SU-DHL-6 (cell line): Measurements from ENCODE around the gene ZBTB7B.

Source experiments
- H2AFZ ChIP-seq: fragments of 200-600 bp; sonication (generic); 2 replicates; pipeline ENCODE4 v1.6.1; 2014; ENCODE audit warnings: low read depth, mild to moderate bottlenecking, moderate library complexity, mixed read lengths, antibody characterized with exemption, low read length; ENCODE audit not compliant: severe bottlenecking
- H3F3A ChIP-seq: fragments of 200-600 bp; shearing (Covaris generic); 2 replicates; pipeline ENCODE4 v1.6.0; 2016; ENCODE audit warnings: antibody characterized with exemption, mild to moderate bottlenecking; ENCODE audit not compliant: insufficient read depth
- H3K27ac ChIP-seq: fragments of 200-600 bp; sonication (generic); 2 replicates; pipeline ENCODE4 v1.5.1; 2016; ENCODE audit warnings: low read depth, mild to moderate bottlenecking, low read length, moderate library complexity, mixed read lengths
- H3K27me3 ChIP-seq: fragments of 200-600 bp; sonication (generic), shearing (Covaris generic); 2 replicates; pipeline ENCODE4 v1.6.0; 2014; ENCODE audit warnings: mild to moderate bottlenecking, low read length
- H3K36me3 ChIP-seq: fragments of 200-600 bp; sonication (generic); 2 replicates; pipeline ENCODE4 v1.6.1; 2014; ENCODE audit warnings: mild to moderate bottlenecking, low read length, mixed read lengths
- H3K4me2 ChIP-seq: fragments of 300-600, 200-600 bp; shearing (Covaris generic), sonication (generic); 2 replicates; pipeline ENCODE4 v1.6.0; 2014; ENCODE audit warnings: low read length, low read depth, mild to moderate bottlenecking; ENCODE audit not compliant: poor library complexity, severe bottlenecking
- H3K4me3 ChIP-seq: fragments of 200-600 bp; sonication (generic); 2 replicates; pipeline ENCODE4 v1.5.1; 2014; ENCODE audit warnings: antibody characterized with exemption, low read length, mild to moderate bottlenecking, mixed read lengths; ENCODE audit not compliant: insufficient read depth, poor library complexity, severe bottlenecking
- H3K79me2 ChIP-seq: fragments of 200-600 bp; sonication (generic); 2 replicates; pipeline ENCODE4 v1.6.1; 2014; ENCODE audit warnings: mild to moderate bottlenecking, low read length, moderate library complexity; ENCODE audit not compliant: insufficient read depth
- H3K9ac ChIP-seq: fragments of 200-600 bp; sonication (generic); 2 replicates; pipeline ENCODE4 v1.7.0; 2014; ENCODE audit warnings: mild to moderate bottlenecking, low read length
- H3K9me2 ChIP-seq: fragments of 200-600 bp; sonication (generic); replicated peaks from 2 replicates; pipeline ENCODE4 v1.6.1; 2014; ENCODE audit warnings: low read length; ENCODE audit not compliant: insufficient read depth
- H3K9me3 ChIP-seq: fragments of 200-600 bp; sonication (generic); 2 replicates; pipeline ENCODE4 v1.6.1; 2014; ENCODE audit warnings: low read length, mixed read lengths; ENCODE audit not compliant: insufficient read depth
- H4K20me1 ChIP-seq: fragments of 200-600 bp; sonication (generic); 2 replicates; pipeline ENCODE4 v1.6.1; 2014; ENCODE audit warnings: low read depth, mild to moderate bottlenecking, antibody characterized with exemption, low read length, moderate library complexity, mixed read lengths
- EZH2phosphoT487 ChIP-seq: fragments of 200-600 bp; sonication (generic), shearing (Covaris generic); conservative IDR thresholded peaks from 2 replicates; pipeline ENCODE4 v1.6.1; 2018; ENCODE audit warnings: mild to moderate bottlenecking, antibody characterized with exemption, low read length, moderate library complexity, mixed read lengths
- TF ChIP-seq, protein P1 (sequence below): fragments of 200-600 bp; sonication (generic); IDR thresholded peaks from one replicate; pipeline ENCODE4 v1.5.1; 2017; ENCODE audit warnings: antibody characterized with exemption, mild to moderate bottlenecking, low read length, moderate library complexity; ENCODE audit not compliant: insufficient read depth, poor library complexity, severe bottlenecking

The ZBTB7B gene

GRCh38 chr1:154988058-154988954 lies 14.3 kb upstream of the ZBTB7B start:
- Histone ChIP-seq H4K20me1 (no peaks in the 10 kb centered on the region; the same call in 1 of the 2 replicates), H3K4me2 (no peak overlapping the region), H3K27me3 (no peaks in the 10 kb centered on the region), H2AFZ (no peak overlapping the region), H3F3A (peaks cover 5% of the 10 kb centered on the region; the same call in 1 of the 2 replicates), H3K4me3 (no peak overlapping the region), H3K27ac (no peak overlapping the region), H3K79me2 (peaks cover 20% of the 10 kb centered on the region), H3K9me3 (no peaks in the 10 kb centered on the region), H3K36me3 (no peaks in the 10 kb centered on the region), H3K9ac (no peak overlapping the region), H3K9me2 (no peaks in the 10 kb centered on the region)
- TF ChIP-seq EZH2phosphoT487: no peak
- TF ChIP-seq, protein P1, sequence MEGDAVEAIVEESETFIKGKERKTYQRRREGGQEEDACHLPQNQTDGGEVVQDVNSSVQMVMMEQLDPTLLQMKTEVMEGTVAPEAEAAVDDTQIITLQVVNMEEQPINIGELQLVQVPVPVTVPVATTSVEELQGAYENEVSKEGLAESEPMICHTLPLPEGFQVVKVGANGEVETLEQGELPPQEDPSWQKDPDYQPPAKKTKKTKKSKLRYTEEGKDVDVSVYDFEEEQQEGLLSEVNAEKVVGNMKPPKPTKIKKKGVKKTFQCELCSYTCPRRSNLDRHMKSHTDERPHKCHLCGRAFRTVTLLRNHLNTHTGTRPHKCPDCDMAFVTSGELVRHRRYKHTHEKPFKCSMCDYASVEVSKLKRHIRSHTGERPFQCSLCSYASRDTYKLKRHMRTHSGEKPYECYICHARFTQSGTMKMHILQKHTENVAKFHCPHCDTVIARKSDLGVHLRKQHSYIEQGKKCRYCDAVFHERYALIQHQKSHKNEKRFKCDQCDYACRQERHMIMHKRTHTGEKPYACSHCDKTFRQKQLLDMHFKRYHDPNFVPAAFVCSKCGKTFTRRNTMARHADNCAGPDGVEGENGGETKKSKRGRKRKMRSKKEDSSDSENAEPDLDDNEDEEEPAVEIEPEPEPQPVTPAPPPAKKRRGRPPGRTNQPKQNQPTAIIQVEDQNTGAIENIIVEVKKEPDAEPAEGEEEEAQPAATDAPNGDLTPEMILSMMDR: no peak

DNA sequence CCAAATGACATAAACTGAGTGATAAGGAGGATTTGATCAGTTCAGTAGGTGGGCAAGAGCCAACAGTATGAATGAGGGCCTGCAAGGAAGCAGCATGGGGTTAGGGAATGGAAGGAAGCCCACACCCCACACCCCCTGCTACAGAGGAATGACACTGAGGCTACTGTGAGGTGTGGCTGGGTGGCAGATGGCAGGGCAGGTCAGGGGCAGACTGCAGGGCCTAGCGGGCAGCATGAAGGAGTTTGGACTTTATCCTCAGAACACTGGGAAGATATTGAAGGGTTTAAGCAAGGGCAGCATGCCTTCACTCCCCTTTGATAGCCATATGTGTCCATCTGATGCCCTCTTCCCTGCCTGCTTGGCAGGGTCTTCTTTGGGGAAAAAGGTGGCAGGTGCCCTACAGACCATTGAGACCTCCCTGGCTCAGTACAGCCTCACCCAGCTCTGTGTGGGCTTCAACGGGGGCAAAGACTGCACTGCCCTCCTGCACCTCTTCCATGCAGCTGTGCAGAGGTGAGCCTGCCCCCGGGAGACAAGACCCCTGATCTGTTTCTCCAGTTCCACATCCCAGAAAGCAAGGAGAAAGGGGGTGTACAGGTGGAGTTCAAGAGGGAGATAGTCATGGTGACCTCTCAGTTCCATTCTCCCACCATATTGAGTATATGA lies 13.3 kb upstream of the ZBTB7B start:
- no peaks in the 10 kb centered on the region for H3K36me3 ChIP-seq
- H4K20me1 ChIP-seq: no peaks in the 10 kb centered on the region; the same call in 1 of the 2 replicates

DNA sequence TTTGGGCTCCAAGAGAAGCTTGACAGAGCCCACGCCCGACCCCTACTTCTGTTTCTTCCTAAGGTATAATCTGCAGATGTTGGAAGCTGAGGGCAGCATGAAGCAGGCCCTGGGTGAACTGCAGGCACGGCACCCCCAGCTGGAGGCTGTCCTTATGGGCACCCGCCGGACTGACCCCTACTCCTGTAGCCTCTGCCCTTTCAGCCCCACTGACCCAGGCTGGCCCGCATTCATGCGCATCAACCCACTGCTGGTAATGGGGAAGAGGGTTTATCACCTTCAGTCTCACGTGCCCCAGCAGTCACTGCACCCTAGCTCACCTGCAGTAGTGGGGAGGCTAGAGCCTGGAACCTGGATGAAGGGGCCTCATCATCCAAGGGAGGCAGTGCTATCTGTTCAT lies 12.3 kb upstream of the ZBTB7B start:
- no peak overlapping the region for H3K9ac ChIP-seq
- no peaks in the 10 kb centered on the region for H3K36me3 ChIP-seq
- no peaks in the 10 kb centered on the region for H3K9me2 ChIP-seq
- no peak overlapping the region for H3K4me3 ChIP-seq
- TF ChIP-seq, protein P1: no peak
- no peak for TF ChIP-seq EZH2phosphoT487
- no peak overlapping the region for H2AFZ ChIP-seq
- peaks cover 1% of the 10 kb centered on the region; the same call in 1 of the 2 replicates for H3K79me2 ChIP-seq
- H3K4me2 ChIP-seq: no peak overlapping the region
- no peaks in the 10 kb centered on the region for H3K27me3 ChIP-seq
- no peaks in the 10 kb centered on the region; the same call in 1 of the 2 replicates for H4K20me1 ChIP-seq
- no peak overlapping the region for H3K27ac ChIP-seq
- no peaks in the 10 kb centered on the region for H3F3A ChIP-seq
- H3K9me3 ChIP-seq: no peaks in the 10 kb centered on the region

More for the DNA sequence above, 13.3 kb upstream of the ZBTB7B start:
- no peaks in the 10 kb centered on the region for H3K27me3 ChIP-seq
- H3K9ac ChIP-seq: no peak overlapping the region
- H3K4me3 ChIP-seq: no peak overlapping the region
- H3K9me3 ChIP-seq: no peaks in the 10 kb centered on the region
- no peaks in the 10 kb centered on the region for H3K9me2 ChIP-seq
- H3K79me2 ChIP-seq: peaks cover 10% of the 10 kb centered on the region; the same call in 1 of the 2 replicates
- no peak overlapping the region for H3K27ac ChIP-seq
- no peaks in the 10 kb centered on the region for H3F3A ChIP-seq
- no peak overlapping the region for H2AFZ ChIP-seq
- no peak overlapping the region for H3K4me2 ChIP-seq
- TF ChIP-seq EZH2phosphoT487: no peak
- TF ChIP-seq, protein P1: no peak
